GM23338 (cell line): ENCODE measurements around the gene ITGB2. TPM values are rescaled to one million over a fixed set of nuclear protein-coding genes. Genes with fewer than 3 reads are reported as not detected.

Experiments used
- ATAC-seq: fragments of 200-7000 bp; cut with Tn5 transposase; 3 replicates; pipeline ENCODE4 v1.9.1; 2020
- DNase-seq: peaks from one replicate; pipeline ENCODE4 v3.0.0-alpha.2; 2015; ENCODE audit warnings: low spot score
- H2AFZ ChIP-seq: fragments of 200-600 bp; sonication (generic); 2 replicates; pipeline ENCODE4 v1.8.0; 2016; ENCODE audit warnings: antibody characterized with exemption, mild to moderate bottlenecking, moderate library complexity
- H3F3A ChIP-seq: fragments of 200-600 bp; sonication (generic); replicated peaks from 2 replicates; pipeline ENCODE4 v1.8.0; 2017; ENCODE audit warnings: antibody characterized with exemption, mixed run types, low read depth
- H3K27ac ChIP-seq: fragments of 200-600 bp; sonication (generic); 2 replicates; pipeline ENCODE4 v1.6.1; 2016; ENCODE audit warnings: low read depth
- H3K27me3 ChIP-seq: fragments of 200-600 bp; sonication (generic); 2 replicates; pipeline ENCODE4 v1.8.0; 2016; ENCODE audit warnings: mild to moderate bottlenecking, mixed run types, moderate library complexity; ENCODE audit not compliant: insufficient read depth
- H3K36me3 ChIP-seq: fragments of 200-600 bp; sonication (generic); 2 replicates; pipeline ENCODE4 v1.8.0; 2016; ENCODE audit warnings: mild to moderate bottlenecking; ENCODE audit not compliant: insufficient read depth
- H3K4me1 ChIP-seq: fragments of 200-600 bp; sonication (generic); 2 replicates; pipeline ENCODE4 v1.8.0; 2016; ENCODE audit warnings: mild to moderate bottlenecking, moderate library complexity; ENCODE audit not compliant: insufficient read depth
- H3K4me2 ChIP-seq: fragments of 200-600 bp; sonication (generic); 2 replicates; pipeline ENCODE4 v1.7.1; 2017; ENCODE audit warnings: mixed run types
- H3K4me3 ChIP-seq: fragments of 200-600 bp; sonication (generic); 2 replicates; pipeline ENCODE4 v1.6.1; 2016; ENCODE audit warnings: mixed run types
- H3K79me2 ChIP-seq: fragments of 200-600 bp; sonication (generic); replicated peaks from 2 replicates; pipeline ENCODE4 v1.8.0; 2017; ENCODE audit warnings: mild to moderate bottlenecking; ENCODE audit not compliant: insufficient read depth
- H3K9me2 ChIP-seq: fragments of 200-600 bp; sonication (generic); 2 replicates; pipeline ENCODE4 v1.8.0; 2017; ENCODE audit not compliant: insufficient read depth
- H4K20me1 ChIP-seq: fragments of 200-600 bp; sonication (generic); replicated peaks from 2 replicates; pipeline ENCODE4 v1.8.0; 2017; ENCODE audit warnings: mild to moderate bottlenecking; ENCODE audit not compliant: insufficient read depth
- H3K27ac Mint-ChIP-seq: 2 replicates; pipeline ENCODE4 v1.8.0; 2020; ENCODE audit warnings: inconsistent platforms, mild to moderate bottlenecking, moderate library complexity, mixed read lengths
- H3K27me3 Mint-ChIP-seq: 3 replicates; pipeline ENCODE4 v1.8.0; 2022; ENCODE audit warnings: low read depth, mild to moderate bottlenecking, moderate library complexity, mixed read lengths, inconsistent platforms; ENCODE audit not compliant: insufficient read depth, poor library complexity
- H3K36me3 Mint-ChIP-seq: 3 replicates; pipeline ENCODE4 v1.8.0; 2021; ENCODE audit warnings: low read depth, mild to moderate bottlenecking, inconsistent platforms, moderate library complexity, mixed read lengths
- H3K4me1 Mint-ChIP-seq: 3 replicates; pipeline ENCODE4 v1.8.0; 2020; ENCODE audit warnings: mild to moderate bottlenecking, inconsistent platforms, mixed read lengths
- H3K4me3 Mint-ChIP-seq: 3 replicates; pipeline ENCODE4 v1.8.0; 2021; ENCODE audit warnings: moderate library complexity, mild to moderate bottlenecking, inconsistent platforms, mixed read lengths
- H3K9me3 Mint-ChIP-seq: 3 replicates; pipeline ENCODE4 v1.8.0; 2020; ENCODE audit warnings: moderate library complexity, mild to moderate bottlenecking, inconsistent platforms, mixed read lengths
- CREB1 ChIP-seq: fragments of 250-450 bp; sonication (Bioruptor Pico); IDR thresholded peaks from 2 replicates; pipeline ENCODE4 v1.5.0; 2020; ENCODE audit warnings: low read depth, mild to moderate bottlenecking, moderate library complexity
- CTCF ChIP-seq, 2 experiments: fragments of 200-600 bp in 1 of 2; sonication (generic) in 1 of 2; conservative IDR thresholded peaks; 2 replicates each; pipeline versions ENCODE4 v1.5.1 to v1.6.1; 2016 to 2017; ENCODE audit warnings: antibody characterized with exemption in 2 of 2, low read depth in 2 of 2, mild to moderate bottlenecking in 2 of 2, moderate library complexity in 1 of 2
- ETS1 ChIP-seq: IDR thresholded peaks from 2 replicates; pipeline ENCODE4 v1.6.1; 2016; ENCODE audit warnings: antibody characterized with exemption
- EZH2 ChIP-seq: fragments of 200-600 bp; sonication (generic); IDR thresholded peaks from one replicate; pipeline ENCODE4 v1.8.0; 2017; ENCODE audit warnings: antibody characterized with exemption, mild to moderate bottlenecking, low read depth; ENCODE audit not compliant: unreplicated experiment
- EZH2phosphoT487 ChIP-seq: fragments of 200-600 bp; sonication (generic); IDR thresholded peaks from one replicate; pipeline ENCODE4 v1.8.1; 2018; ENCODE audit warnings: antibody characterized with exemption; ENCODE audit not compliant: unreplicated experiment
- JUNB ChIP-seq: IDR thresholded peaks from one replicate; pipeline ENCODE4 v1.6.1; 2016; ENCODE audit warnings: antibody characterized with exemption; ENCODE audit not compliant: unreplicated experiment
- NANOG ChIP-seq: IDR thresholded peaks from 2 replicates; pipeline ENCODE4 v1.6.1; 2016; ENCODE audit warnings: antibody characterized with exemption, borderline replicate concordance
- POLR2AphosphoS5 ChIP-seq: IDR thresholded peaks from 2 replicates; pipeline ENCODE4 v1.6.1; 2016; ENCODE audit warnings: antibody characterized with exemption, low read depth
- REST ChIP-seq: IDR thresholded peaks from one replicate; pipeline ENCODE4 v1.6.1; 2018; ENCODE audit warnings: antibody characterized with exemption; ENCODE audit not compliant: unreplicated experiment
- STAT1 ChIP-seq: IDR thresholded peaks from one replicate; pipeline ENCODE4 v1.6.1; 2016; ENCODE audit warnings: antibody characterized with exemption; ENCODE audit not compliant: unreplicated experiment
- ZNF114 ChIP-seq: fragments of 250-450 bp; sonication (Bioruptor Pico); IDR thresholded peaks from 2 replicates; pipeline ENCODE4 v1.5.0; 2020; ENCODE audit warnings: mild to moderate bottlenecking, moderate library complexity
- ZNF331 ChIP-seq: fragments of 250-450 bp; sonication (Bioruptor Pico); IDR thresholded peaks from 2 replicates; pipeline ENCODE4 v1.5.0; 2020; ENCODE audit warnings: low read depth, mild to moderate bottlenecking, moderate library complexity
- ZNF462 ChIP-seq: fragments of 250-450 bp; sonication (Bioruptor Pico); IDR thresholded peaks from 2 replicates; pipeline ENCODE4 v1.5.0; 2020; ENCODE audit warnings: mild to moderate bottlenecking, moderate library complexity
- polyA plus RNA-seq: library from polyadenylated mRNA; unstranded; fragments of >200 nt; fragmentation: Nextera tagmentation; extraction: Ambion mirVana; gene quantifications from 2 replicates; pipeline ENCODE4 v1.2.1, GENCODE V29; 2016
- total RNA-seq: library from RNA; depleted of rRNA; stranded (reverse); fragments of >200 nt; shearing (Covaris generic); gene quantifications from 2 replicates; pipeline ENCODE4 v1.2.3, GENCODE V29; 2014

The ITGB2 gene
- total and polyA plus RNA-seq, 2 experiments from 2014 or later, result 0.44 to 0.63 TPM

- no peaks in the 10 kb centered on the region for H3K27me3 ChIP-seq
- Mint-ChIP-seq H3K4me1 (peaks cover 23% of the 10 kb centered on the region), H3K9me3 (no peaks in the 10 kb centered on the region), H3K27ac (no peak overlapping the region), H3K4me3 (no peak overlapping the region), H3K36me3 (peaks cover 39% of the 10 kb centered on the region), H3K27me3 (peaks cover 7% of the 10 kb centered on the region)
- ATAC-seq, result no peak
- H3F3A ChIP-seq, result no peaks in the 10 kb centered on the region
- DNase-seq, result no peak
- 0 out of 2 replicates have a peak, but pooled peaks cover 1% of the 10 kb centered on the region for H3K36me3 ChIP-seq
- no peaks in the 10 kb centered on the region for H3K9me2 ChIP-seq
- H3K27ac ChIP-seq, result no peak overlapping the region; the same call in 1 of the 2 replicates
- no peaks in the 10 kb centered on the region for H3K4me1 ChIP-seq
- H3K4me2 ChIP-seq, result no peak overlapping the region
- peaks cover 11% of the 10 kb centered on the region for H4K20me1 ChIP-seq
- H3K79me2 ChIP-seq, result peaks cover 14% of the 10 kb centered on the region
- H3K4me3 ChIP-seq, result no peak overlapping the region
- no peak overlapping the region for H2AFZ ChIP-seq
- TF ChIP-seq CTCF (conservative IDR thresholded peaks at IDR 0.05; ENCODE audit: low read depth in 2 of 2) (no peak), EZH2phosphoT487 (no peak), POLR2AphosphoS5 (no peak), ZNF114 (CRISPR knock-in tag) (no peak), ETS1 (no peak), ZNF462 (no peak), REST (no peak), JUNB (no peak), CREB1 (CRISPR knock-in tag) (no peak), EZH2 (no peak), STAT1 (no peak), ZNF331 (CRISPR knock-in tag) (no peak), NANOG (no peak)
These were observed 48.5 kb upstream of the ITGB2 start for GRCh38 chr21:44969066-44969670.
